Left lobe of liver (tissue), 2 donors: ENCODE measurements around the gene RNF182. TPM values are rescaled to one million over a fixed set of nuclear protein-coding genes. Genes with fewer than 3 reads are reported as not detected.
"Not testable (repeated sequence)": the region's sequence is repeated elsewhere in the genome, so short reads cannot be mapped to it uniquely, and the experiment has no call there.

Experiments
- ATAC-seq: fragments of 200-7000 bp; cut with Tn5 transposase; one replicate; pipeline ENCODE4 v1.9.1; 2020; ENCODE audit warnings: mild to moderate bottlenecking, moderate library complexity
- DNase-seq: peaks from one replicate; pipeline ENCODE4 v3.0.0-alpha.2; 2020; ENCODE audit warnings: low spot score
- total RNA-seq: library from RNA; stranded (reverse); gene quantifications from one replicate; pipeline ENCODE4 v1.2.1, GENCODE V29; 2021
- donor health status: DM: no; HTN: no; CAD: no; lungs with moderate emphysema.
- donor health status: DM: no; HTN: yes; CAD: no.

Gene RNF182
- total RNA-seq, 1 donor from 2014 or later = 0.05 TPM

- no peak for ATAC-seq
- DNase-seq = no peak
Observed at GRCh38 chr6:13916230-13916944, 8.4 kb upstream of the RNF182 start.

GRCh38 chr6:13917141-13917540, 7.6 kb upstream of the RNF182 start:
- DNase-seq (no peak), ATAC-seq (no peak)

DNA sequence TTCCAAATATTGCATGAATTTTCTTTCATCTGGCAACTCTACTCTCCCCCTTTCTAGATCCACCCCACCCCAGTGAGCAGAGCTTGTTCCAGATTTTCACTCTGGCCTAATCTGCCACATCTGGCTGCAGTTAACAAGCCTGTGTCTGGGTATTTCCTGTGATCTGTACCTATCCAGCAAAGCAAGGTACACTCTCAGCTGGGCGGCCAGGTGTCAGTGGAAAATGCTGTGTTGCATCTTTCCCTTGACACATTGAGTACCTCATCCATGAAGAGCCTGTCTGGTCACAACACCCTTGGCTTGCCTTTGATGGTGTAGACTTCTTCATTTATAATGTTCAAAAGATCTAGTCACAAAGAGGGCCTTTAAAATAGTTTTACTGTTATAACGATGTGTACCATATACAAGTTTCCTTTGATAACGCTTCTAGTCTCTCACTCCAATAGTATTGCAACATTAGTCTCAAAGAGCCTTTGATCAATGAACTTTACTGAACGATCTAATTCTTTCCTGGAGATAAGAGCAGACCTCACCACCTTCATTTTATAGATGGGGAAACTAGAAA, 6.0 kb upstream of the RNF182 start:
- DNase-seq (no peak), ATAC-seq (no peak)

DNA sequence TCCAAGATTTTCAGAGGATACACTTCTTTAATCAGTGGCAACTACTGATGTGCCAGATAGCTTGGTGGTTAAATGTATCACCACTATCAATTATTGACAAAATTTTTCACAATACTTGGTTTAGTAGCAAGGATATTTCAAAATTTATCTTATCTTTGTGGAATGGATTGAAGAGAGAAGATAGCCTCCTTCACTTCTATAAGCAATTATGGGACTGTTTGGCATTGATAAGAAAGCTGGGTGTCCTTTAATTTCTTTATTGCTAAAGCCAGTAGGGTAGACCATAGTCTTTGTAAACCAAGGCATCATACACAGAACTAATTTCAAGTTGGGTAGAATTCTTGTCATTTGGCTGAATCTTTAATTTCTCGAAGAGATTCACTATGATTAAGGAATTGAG, 4.9 kb upstream of the RNF182 start:
- ATAC-seq (no peak), DNase-seq (no peak)

DNA sequence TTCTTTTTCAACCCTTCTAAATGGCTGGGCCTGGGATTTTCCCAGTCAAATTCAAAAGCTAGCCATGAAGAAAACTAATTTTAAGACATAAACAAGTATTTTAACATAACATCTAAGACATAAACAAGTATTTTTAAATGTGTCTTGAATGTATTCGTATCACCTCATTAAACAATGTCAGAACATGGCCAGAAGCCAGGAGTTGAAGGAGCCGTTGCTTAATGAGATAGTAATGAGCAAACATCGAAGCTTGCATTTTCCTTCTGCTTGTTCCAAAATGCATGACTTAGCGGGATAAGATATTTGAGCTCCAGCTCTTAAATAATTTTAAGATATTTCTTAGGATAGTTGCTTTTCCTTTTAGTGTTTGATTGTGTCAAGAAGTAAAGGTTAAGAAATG, 4.2 kb upstream of the RNF182 start:
- DNase-seq (no peak), ATAC-seq (no peak)

DNA sequence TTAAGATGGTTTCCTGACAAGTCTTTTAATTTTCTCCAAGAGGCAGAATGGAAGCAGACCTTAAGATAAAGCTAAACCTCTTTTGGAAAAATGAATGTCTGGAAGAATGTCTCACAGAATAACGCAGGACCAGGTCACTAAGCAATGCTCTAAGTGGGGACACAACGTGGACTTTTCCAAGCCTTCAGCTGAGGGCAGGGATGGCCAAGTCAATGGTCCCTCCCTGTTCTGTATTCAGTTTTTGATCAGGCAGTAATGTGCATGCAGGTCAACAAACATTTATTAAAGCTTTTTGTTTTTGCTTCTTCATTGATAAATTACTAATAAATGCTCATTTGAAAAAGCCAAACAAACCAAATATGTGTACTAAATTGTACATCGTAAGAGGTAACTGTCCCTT, 2.0 kb upstream of the RNF182 start:
- DNase-seq (no peak), ATAC-seq (no peak)

DNA sequence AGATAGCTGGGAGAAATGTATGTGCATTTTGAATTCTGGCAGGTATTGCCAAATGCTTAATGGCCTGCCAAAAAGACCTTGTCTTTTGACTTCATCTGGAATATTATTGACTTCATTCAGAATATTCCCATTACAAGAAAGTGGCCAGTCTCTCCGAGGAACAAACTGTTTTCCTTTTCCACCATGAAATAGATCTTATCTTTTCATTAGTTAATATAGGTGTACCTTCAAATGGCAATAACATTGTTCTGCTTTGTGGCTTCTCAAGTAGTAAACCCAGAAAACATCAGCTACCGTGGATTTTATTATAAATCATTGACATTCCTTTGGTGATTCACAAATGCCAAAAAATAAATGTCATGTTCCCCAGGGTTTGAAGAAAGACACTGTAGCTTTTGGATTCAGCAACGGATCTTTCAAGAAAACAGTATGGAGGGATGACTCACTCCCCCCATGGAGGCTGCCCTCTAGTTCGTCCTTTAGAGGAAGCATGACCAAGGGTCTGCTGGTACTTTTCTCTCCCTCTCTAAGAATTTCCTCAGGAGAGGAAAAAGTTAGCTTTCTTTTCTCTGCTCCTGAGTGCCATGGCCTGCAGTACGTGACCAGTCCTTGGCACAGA, 1.1 kb upstream of the RNF182 start:
- no peak for DNase-seq
- no peak for ATAC-seq

- peak; percentile 58 for ATAC-seq
Observed at GRCh38 chr6:13924146-13924948, 405 bp upstream of the RNF182 start.

GRCh38 chr6:13926378-13926777, 1.6 kb downstream of the RNF182 start:
- ATAC-seq = no peak

More at GRCh38 chr6:13924146-13924948, 405 bp upstream of the RNF182 start:
- DNase-seq = no peak

DNA sequence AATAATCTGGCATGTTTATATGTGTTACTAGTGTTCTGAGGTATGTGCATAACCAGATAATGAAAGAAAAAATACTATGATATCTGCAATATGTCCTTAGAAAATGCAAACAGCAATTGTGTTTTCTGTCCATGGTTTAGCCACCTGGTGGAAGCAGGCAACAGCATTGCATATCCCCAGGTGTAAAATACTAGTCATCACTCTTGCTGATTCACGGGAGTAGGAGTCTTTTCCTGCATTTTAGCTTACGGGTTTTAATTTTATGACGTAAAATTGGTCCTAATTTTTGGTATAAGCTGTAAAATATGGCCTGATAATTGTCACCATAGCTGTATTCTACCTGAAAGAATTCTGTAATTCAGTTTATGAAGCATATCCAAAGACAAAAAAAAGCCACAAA, 2.5 kb downstream of the RNF182 start:
- no peak for DNase-seq

More at GRCh38 chr6:13926378-13926777, 1.6 kb downstream of the RNF182 start:
- DNase-seq = no peak

GRCh38 chr6:13929196-13929595, 4.4 kb downstream of the RNF182 start:
- no peak for DNase-seq

More for the DNA sequence above, 2.5 kb downstream of the RNF182 start:
- no peak for ATAC-seq

DNA sequence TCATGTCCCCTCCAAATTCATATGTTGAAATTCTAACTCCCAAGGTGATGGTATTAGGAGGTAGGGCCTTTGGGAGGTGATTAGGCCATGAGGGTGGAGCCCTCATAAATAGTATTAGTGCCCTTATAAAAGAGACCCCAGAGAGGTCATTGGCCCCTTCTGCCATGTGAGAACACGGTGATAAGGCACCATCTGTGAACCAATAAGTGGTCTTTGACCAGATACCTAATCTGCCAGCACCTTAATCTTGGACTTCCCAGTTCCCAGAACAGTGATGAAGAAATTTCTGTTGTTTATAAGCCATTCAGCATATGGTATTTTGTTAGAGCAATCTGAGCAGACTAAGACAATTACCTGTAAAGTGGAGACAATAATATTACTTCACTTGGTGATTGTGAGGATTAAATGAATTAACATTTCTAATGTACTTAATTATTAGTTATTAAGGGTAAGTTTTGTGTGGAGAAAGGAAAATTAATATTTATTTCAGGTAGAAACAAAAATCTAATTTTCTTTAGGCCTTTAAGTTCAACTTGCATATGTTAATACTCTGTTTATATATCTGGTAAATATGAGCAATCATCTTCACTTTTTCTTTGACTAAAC, 7.1 kb downstream of the RNF182 start:
- DNase-seq (no peak), ATAC-seq (no peak)

More at GRCh38 chr6:13929196-13929595, 4.4 kb downstream of the RNF182 start:
- ATAC-seq = no peak

- no peak for DNase-seq
- ATAC-seq = no peak
Observed at GRCh38 chr6:13932785-13933184, 8.0 kb downstream of the RNF182 start.

DNA sequence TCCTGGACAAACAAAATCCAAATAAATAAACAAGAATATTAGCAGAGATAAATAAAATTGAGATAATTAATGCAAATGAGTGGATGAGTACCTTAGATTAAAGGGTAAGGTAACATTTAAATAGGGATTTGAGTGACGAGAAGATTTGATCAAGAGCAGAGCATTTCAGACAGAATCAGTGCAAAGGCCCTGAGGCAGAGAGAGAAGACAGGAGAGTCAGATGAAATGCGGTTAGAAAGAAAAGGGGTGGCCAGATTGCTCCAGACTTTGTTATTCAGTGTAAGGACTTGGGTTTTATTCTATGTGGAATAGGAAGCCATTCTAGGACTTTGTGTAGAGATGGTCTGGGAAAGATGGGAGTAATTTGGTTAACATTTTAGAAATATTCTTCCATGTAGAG, 10.0 kb downstream of the RNF182 start:
- DNase-seq (no peak), ATAC-seq (no peak)

GRCh38 chr6:13935190-13935880, 10.6 kb downstream of the RNF182 start:
- ATAC-seq (no peak), DNase-seq (no peak)

DNA sequence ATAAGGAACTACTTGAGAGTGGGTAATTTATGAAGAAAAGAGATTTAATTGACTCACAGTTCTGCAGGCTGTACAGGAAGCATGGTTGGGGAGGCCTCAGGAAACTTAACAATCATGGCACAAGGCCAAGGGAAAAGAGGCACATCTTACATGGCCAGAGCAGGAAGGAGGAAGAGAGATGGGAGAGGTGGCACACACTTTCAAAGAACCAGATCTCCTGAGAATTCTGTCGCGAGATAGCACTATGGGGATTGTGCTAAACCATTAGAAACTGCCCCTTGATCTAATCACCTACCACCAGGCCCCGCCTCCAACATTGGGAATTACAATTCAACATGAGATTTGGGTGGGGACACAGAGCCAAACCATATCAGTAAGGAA, 11.1 kb downstream of the RNF182 start:
- DNase-seq, ATAC-seq: not testable (repeated sequence)

- DNase-seq (no peak), ATAC-seq (no peak)
Observed at GRCh38 chr6:13941902-13942301, 17.1 kb downstream of the RNF182 start.

DNA sequence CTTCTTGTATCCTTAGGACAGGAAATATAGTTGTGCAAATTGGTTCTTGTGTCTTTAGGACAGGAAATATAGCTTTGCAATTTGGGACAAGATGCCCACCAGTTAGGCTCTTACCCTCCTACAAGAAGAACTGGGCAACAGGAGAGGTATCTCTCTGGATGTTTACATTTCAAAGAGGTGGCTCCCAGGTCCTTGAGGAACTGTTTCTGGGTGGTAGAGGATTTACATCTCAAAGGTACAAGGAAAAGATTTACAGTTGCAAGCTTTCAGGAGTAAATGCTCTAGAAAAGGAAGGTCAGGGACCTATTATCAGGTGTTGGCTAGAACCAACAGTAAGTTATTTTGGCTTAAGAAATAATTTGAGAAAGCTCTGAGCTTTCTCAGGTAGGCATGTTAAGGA, 19.2 kb downstream of the RNF182 start:
- ATAC-seq = no peak
- no peak for DNase-seq

DNA sequence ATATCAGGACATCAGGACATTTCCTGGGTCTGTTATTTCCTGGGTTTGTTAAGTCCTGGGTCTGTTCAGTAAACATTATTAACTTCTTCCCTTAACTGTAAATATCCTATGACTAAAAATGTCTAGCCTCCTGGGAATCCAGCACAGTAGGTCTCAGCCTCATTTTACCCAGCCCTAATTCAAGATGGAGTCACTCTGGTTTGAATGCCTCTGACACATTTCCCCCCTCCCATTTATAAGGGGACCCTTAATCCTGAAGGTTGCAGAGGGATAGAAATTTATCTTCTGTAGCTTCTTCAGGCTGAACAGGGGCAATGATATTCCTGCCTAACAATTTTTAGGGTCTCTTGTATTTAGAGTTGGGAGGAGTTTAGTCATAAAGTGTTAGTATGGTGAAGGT, 21.8 kb downstream of the RNF182 start:
- no peak for ATAC-seq
- DNase-seq = no peak

DNA sequence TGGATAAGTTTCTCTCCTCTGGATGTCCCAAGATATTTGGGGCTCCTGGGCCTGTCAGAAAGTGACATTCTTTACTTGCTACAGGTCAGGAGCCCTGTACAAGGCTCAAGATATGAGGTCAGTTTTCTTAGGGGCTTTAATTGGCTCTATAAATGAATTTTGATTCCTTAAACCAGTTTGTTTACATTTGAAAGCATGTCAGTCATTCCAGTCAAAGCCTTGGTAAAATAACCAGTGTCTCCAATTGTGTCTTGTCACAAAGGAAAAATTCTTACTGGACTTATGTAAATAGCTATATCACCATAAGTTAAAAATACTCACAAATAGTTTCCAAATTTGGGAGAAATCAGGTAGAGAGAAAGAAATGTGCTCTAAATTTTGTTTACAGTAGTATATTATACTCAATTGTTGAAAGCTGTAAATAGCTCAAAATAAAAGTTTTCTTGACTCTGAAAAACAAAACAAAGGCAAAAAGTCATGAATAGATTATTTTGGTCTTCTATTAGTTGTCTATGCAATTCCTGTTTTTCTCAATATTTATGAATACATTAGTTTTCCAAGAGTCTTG, 22.9 kb downstream of the RNF182 start:
- no peak for ATAC-seq
- DNase-seq = no peak
